Measurements from ENCODE around the gene FKBP15.

Gene FKBP15

GRCh38 chr9:113139953-113140352, 81.1 kb downstream of the FKBP15 start:
- CTCF ChIA-PET: interaction anchor here (0.6 kb wide), 1 partner anchor 236 kb away, joined by 4 read pairs; no protein-coding TSS in a partner anchor

More at GRCh38 chr9:113139953-113140352, 81.1 kb downstream of the FKBP15 start:
- POLR2A ChIA-PET: no interaction called here
- Histone ChIP-seq H3K27ac (ENCODE audit: extremely low read depth, low read depth, low read length) (no peak overlapping the region), H3K9me3 (ENCODE audit: control insufficient read depth, insufficient read depth, low read depth, low read length) (no peaks in the 10 kb centered on the region), H3K36me3 (ENCODE audit: control insufficient read depth in 2 of 2, insufficient read depth in 1 of 2, low read length in 2 of 2) (no peaks in the 10 kb centered on the region), H3K4me3 (ENCODE audit: low read depth, low read length) (no peak overlapping the region), H3K4me1 (ENCODE audit: control insufficient read depth, insufficient read depth, low read length) (no peaks in the 10 kb centered on the region)
- no peak for TF ChIP-seq ZBTB49 (tag by site-specific recombination; IDR thresholded peaks at IDR 0.05; ENCODE audit: low read depth)
- TF ChIP-seq ZNF2 (tag by site-specific recombination; IDR thresholded peaks at IDR 0.05): no peak
- no peak for TF ChIP-seq GLI2 (tag by site-specific recombination; IDR thresholded peaks at IDR 0.05; ENCODE audit: borderline replicate concordance, low read depth)
- no peak for TF ChIP-seq PRDM1 (tag by site-specific recombination; IDR thresholded peaks at IDR 0.05)
- no peak for TF ChIP-seq ZFP37 (tag by site-specific recombination; IDR thresholded peaks at IDR 0.05)
- no peak for TF ChIP-seq ZNF223 (tag by site-specific recombination; IDR thresholded peaks at IDR 0.05)
- no peak for TF ChIP-seq ZNF558 (tag by site-specific recombination; IDR thresholded peaks at IDR 0.05)
- TF ChIP-seq ZNF157 (tag by site-specific recombination; IDR thresholded peaks at IDR 0.05): no peak
- TF ChIP-seq ZNF560 (tag by site-specific recombination; IDR thresholded peaks at IDR 0.05; ENCODE audit: borderline replicate concordance): no peak
- no peak for TF ChIP-seq ZNF280C (tag by site-specific recombination; IDR thresholded peaks at IDR 0.05)
- no peak for TF ChIP-seq PRDM4 (tag by site-specific recombination; IDR thresholded peaks at IDR 0.05)
- no peak for TF ChIP-seq ZNF140 (tag by site-specific recombination; IDR thresholded peaks at IDR 0.05)
- no peak for TF ChIP-seq ZNF10 (tag by site-specific recombination; IDR thresholded peaks at IDR 0.05)
- TF ChIP-seq ZNF311 (tag by site-specific recombination; IDR thresholded peaks at IDR 0.05; ENCODE audit: borderline replicate concordance): no peak
- no peak for TF ChIP-seq ZNF280D (tag by site-specific recombination; IDR thresholded peaks at IDR 0.05)
- TF ChIP-seq ZNF513 (tag by site-specific recombination; IDR thresholded peaks at IDR 0.05): no peak
- no peak for TF ChIP-seq ZNF645 (tag by site-specific recombination; IDR thresholded peaks at IDR 0.05)

All from HEK293 (cell line).